Measurements from ENCODE around the gene ICAM2.

The ICAM2 gene

GRCh38 chr17:63960430-63960829, 60.0 kb downstream of the ICAM2 start:
- DNase-seq (ENCODE audit: low read depth, low spot score), result no peak
- no peak for TF ChIP-seq CTCF (IDR thresholded peaks at IDR 0.05; ENCODE audit: insufficient read depth, low read length, missing control alignments)
- ChIA-PET CTCF (interaction anchor here (6.6 kb wide), 1 partner anchor 14 kb away, joined by 53 read pairs; no protein-coding TSS in a partner anchor), POLR2A (no interaction called here)
- no peak overlapping the region for H3K4me3 ChIP-seq (ENCODE audit: low read depth, low read length)

- DNase-seq (ENCODE audit: low read depth, low spot score), result no peak
- ChIA-PET POLR2A (no interaction called here), CTCF (interaction anchor here (6.6 kb wide), 1 partner anchor 13 kb away, joined by 53 read pairs; no protein-coding TSS in a partner anchor)
- H3K4me3 ChIP-seq (ENCODE audit: low read depth, low read length), result no peak overlapping the region
- no peak for TF ChIP-seq CTCF (IDR thresholded peaks at IDR 0.05; ENCODE audit: insufficient read depth, low read length, missing control alignments)
Observed at GRCh38 chr17:63960006-63960405, 60.4 kb downstream of the ICAM2 start.

DNA sequence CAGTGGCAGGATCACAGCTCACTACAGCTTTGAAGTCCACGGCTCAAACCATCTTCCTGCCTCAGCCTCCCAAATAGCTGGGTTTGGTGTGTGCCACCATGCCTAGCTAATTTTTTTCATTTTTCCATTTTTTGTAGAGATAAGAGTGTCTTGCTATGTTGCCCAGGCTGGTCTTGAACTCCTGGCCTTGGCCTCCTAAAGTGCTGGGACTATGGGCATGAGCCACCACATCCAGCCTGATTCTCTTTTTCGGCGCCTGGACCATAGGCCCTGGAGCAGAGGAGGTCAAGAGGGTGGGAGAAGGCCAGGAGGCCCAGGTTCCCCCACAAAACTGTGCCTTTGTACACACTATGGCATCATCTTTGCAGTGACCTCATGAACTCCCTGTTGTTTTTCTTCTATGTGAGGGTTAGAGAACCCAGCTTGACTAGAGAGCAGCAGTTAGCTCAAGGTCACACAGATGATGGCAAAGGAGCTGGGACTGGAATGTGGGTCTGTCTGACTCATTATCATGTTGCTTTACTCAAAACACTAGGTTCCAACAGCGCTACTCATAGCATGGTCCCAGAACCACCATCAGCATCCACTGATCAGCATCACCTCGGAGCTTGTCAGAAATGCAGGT, 64.0 kb downstream of the ICAM2 start:
- TF ChIP-seq CTCF (IDR thresholded peaks at IDR 0.05; ENCODE audit: insufficient read depth, low read length, missing control alignments), result no peak
- CTCF ChIA-PET, result interaction anchor here (1.1 to 4.8 kb wide), 6 partner anchors 10 to 178 kb away, joined by 3 to 44 read pairs (median 6); no protein-coding TSS in a partner anchor
- H3K4me3 ChIP-seq (ENCODE audit: low read depth, low read length), result no peak overlapping the region
- POLR2A ChIA-PET, result no interaction called here
- no peak for DNase-seq (ENCODE audit: low read depth, low spot score)

DNA sequence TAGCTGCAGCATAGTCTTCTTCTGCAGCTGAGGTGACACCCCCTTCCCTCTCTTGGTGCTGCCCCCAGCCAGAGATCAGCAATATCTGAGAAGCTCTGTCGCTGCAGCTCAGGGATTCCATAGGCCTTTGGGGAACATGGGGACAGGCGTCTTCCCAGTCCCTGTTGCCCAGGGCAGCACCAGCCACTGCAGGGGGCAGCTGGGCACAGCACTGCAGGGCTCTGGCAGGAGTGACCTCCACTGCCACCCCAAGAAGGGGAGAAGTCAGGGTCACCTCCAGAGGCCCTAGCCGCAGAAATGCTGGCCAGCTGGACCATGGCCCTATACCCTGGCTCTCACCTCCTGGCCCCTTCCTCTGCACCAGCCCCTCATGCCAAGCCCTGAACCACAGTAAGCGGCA, 64.6 kb downstream of the ICAM2 start:
- ChIA-PET POLR2A (no interaction called here), CTCF (interaction anchor here (1.1 to 4.8 kb wide), 6 partner anchors 9 to 179 kb away, joined by 3 to 44 read pairs (median 6); no protein-coding TSS in a partner anchor)
- DNase-seq (ENCODE audit: low read depth, low spot score), result no peak
- TF ChIP-seq CTCF (IDR thresholded peaks at IDR 0.05; ENCODE audit: insufficient read depth, low read length, missing control alignments), result no peak
- H3K4me3 ChIP-seq (ENCODE audit: low read depth, low read length), result no peak overlapping the region

DNA sequence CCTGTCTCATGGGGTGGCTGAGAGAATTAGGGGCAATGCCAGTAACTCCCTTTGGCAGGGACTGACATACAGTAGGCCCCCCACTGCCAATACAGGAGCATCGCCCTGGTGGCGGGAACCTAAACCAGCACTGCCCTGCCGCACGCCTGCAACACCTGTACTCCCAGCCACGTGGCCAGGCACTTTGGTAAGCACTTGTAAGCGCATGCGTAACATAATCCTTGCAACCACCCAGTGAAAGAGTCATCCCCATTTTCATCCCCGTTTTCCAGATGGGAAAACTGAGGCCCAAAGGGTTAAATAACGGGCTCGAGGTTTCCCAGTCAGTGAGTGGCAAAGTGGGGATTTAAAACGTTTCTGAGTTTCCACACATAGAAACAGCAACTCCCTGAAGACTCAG, 65.2 kb downstream of the ICAM2 start:
- CTCF ChIA-PET, result interaction anchor here (0.7 to 4.8 kb wide), 4 partner anchors 9 to 30 kb away, joined by 3 to 44 read pairs (median 6); no protein-coding TSS in a partner anchor

More for the DNA sequence above, 65.2 kb downstream of the ICAM2 start:
- no peak for DNase-seq (ENCODE audit: low read depth, low spot score)
- TF ChIP-seq CTCF (IDR thresholded peaks at IDR 0.05; ENCODE audit: insufficient read depth, low read length, missing control alignments), result no peak
- H3K4me3 ChIP-seq (ENCODE audit: low read depth, low read length), result no peak overlapping the region
- POLR2A ChIA-PET, result no interaction called here

All from AG04449 (cell line).